GM10266 (cell line): ENCODE results near the gene MAMSTR.

Experiments
- DNase-seq: peaks from one replicate; pipeline ENCODE4 v3.0.0; 2012; ENCODE audit errors: extremely low spot score
- TF ChIP-seq, protein P1 (sequence below): IDR thresholded peaks from 2 replicates; pipeline ENCODE4 v1.5.1; 2012; ENCODE audit warnings: mild to moderate bottlenecking, low read depth; ENCODE audit not compliant: control insufficient read depth, insufficient read depth; ENCODE audit errors: missing control alignments

The MAMSTR gene

DNA sequence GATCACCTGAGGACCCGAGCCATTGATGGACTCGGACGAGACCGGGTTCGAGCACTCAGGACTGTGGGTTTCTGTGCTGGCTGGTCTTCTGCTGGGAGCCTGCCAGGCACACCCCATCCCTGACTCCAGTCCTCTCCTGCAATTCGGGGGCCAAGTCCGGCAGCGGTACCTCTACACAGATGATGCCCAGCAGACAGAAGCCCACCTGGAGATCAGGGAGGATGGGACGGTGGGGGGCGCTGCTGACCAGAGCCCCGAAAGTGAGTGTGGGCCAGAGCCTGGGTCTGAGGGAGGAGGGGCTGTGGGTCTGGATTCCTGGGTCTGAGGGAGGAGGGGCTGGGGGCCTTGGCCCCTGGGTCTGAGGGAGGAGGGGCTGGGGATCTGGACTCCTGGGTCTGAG is 36.7 kb upstream of the MAMSTR start:
- no peak for DNase-seq
- TF ChIP-seq, protein P1, sequence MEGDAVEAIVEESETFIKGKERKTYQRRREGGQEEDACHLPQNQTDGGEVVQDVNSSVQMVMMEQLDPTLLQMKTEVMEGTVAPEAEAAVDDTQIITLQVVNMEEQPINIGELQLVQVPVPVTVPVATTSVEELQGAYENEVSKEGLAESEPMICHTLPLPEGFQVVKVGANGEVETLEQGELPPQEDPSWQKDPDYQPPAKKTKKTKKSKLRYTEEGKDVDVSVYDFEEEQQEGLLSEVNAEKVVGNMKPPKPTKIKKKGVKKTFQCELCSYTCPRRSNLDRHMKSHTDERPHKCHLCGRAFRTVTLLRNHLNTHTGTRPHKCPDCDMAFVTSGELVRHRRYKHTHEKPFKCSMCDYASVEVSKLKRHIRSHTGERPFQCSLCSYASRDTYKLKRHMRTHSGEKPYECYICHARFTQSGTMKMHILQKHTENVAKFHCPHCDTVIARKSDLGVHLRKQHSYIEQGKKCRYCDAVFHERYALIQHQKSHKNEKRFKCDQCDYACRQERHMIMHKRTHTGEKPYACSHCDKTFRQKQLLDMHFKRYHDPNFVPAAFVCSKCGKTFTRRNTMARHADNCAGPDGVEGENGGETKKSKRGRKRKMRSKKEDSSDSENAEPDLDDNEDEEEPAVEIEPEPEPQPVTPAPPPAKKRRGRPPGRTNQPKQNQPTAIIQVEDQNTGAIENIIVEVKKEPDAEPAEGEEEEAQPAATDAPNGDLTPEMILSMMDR: no peak

DNA sequence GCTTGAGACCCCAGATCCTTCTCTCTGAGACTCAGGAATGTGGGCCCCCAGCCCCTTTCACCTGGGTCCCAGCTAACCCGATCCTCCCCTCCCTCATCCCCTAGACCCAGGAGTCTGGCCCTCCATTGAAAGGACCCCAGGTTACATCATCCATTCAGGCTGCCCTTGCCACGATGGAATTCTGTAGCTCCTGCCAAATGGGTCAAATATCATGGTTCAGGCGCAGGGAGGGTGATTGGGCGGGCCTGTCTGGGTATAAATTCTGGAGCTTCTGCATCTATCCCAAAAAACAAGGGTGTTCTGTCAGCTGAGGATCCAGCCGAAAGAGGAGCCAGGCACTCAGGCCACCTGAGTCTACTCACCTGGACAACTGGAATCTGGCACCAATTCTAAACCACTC is 36.3 kb upstream of the MAMSTR start:
- TF ChIP-seq, protein P1: no peak

DNA sequence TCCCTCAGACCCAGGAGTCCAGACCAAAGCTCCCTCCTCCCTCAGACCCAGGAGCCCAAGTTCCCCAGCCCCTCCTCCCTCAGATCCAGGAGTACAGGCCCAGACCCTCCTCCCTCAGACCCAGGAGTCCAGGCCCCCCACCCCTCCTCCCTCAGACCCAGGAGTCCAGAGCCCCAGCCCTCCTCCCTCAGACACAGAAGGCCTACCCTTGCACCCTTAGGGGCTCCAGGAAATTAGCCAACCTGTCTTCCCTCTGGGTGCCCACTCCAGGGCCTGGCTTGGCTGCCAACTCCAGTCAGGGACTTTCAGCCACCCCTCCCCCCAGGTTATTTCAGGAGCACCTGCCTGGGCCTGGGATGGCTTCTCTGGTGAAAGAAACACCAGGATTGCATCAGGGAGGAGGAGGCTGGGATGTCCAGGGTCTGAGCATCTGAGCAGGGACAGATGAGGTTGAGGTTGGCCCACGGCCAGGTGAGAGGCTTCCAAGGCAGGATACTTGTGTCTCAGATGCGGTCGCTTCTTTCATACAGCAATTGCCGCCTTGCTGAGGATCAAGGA is 35.6 kb upstream of the MAMSTR start, which contains the start of gene FGF21:
Gene FGF21 (plus strand): TSS at position 441 of the 558 bp plus-strand sequence. CDS start 713 bp downstream, outside the sequence.
- DNase-seq: no peak

More for the DNA sequence above, 36.3 kb upstream of the MAMSTR start:
- no peak for DNase-seq

DNA sequence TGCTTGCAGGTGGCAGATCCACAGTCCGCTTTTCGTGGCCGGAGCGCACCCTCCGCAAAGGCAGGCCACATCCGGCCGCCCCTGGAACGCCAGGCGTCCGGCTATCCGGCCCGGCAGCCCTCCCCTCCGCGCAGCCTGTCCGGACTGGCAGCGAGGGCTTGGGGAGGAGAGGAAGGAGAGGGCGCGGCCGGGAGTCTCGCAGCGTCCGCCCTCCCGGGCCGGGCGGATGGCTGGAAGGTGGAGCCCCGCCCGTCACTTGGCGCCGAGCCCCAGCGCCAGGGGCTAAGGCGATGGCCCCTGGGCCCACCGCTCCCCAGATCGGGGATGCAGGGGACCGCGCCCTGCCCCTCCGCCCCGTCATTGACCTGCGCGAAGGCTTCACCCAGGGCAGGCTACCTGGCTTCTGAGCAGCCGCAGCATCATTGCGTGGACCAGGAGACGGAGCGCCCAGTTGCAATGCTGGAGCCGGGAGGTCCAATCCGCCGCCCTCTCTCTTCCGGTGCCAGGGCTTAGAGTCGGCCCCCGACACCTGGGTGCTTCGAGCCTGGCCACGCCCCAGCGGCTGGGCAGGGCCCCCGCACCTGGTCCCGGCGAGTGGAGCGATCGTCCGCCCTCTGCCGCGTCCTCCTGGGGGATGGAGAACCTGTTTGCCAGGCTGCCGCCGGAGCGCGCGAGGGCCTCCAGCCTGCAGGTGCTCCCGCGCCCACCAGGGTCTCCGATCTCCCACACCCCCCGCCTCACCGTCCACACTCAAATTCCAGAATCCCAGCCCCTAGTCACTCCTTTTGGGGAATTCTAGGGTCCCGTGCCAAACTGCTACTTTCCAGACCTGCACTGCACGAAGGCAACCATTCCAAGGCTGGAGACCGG is 33.2 kb upstream of the MAMSTR start, which contains the start of gene FUT1:
Gene FUT1 (minus strand): TSS at position 146 of the 870 bp plus-strand sequence. CDS start 1,360 bp downstream, outside the sequence.
- TF ChIP-seq, protein P1: no peak
- no peak for DNase-seq

More for the DNA sequence above, 35.6 kb upstream of the MAMSTR start, which contains the start of gene FGF21:
- TF ChIP-seq, protein P1: no peak

DNA sequence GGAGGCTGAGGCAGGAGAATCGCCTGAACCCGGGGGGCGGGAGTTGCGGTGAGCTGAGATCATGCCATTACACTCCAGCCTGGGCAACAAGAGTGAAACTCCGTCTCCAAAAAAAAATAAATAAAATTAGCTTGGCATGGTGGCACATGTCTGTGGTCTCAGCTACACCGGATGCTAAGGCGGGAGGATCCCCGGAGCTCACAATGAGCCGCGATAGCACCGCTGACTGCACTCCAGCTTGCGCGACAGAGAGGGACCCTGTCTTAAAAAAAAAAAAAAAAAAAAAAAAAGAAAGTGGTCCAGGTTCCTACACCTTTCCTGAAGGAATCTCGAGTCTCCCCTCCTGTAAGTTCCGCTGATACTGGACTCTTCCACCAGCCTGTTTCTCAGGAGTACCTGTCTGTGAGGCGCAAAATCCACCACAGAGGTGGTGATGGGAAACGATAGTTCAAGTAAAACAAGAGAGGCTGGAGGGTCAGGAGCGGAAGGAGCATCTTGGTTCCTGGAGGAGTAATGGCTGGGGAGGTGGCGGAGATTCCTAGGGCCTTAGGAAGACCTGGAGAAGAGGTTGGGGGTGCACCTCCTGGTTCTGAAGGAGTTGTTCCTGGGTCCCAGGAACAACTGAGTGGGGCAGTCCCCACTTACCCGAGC is 32.4 kb upstream of the MAMSTR start:
- DNase-seq: no peak
- TF ChIP-seq, protein P1: no peak

DNA sequence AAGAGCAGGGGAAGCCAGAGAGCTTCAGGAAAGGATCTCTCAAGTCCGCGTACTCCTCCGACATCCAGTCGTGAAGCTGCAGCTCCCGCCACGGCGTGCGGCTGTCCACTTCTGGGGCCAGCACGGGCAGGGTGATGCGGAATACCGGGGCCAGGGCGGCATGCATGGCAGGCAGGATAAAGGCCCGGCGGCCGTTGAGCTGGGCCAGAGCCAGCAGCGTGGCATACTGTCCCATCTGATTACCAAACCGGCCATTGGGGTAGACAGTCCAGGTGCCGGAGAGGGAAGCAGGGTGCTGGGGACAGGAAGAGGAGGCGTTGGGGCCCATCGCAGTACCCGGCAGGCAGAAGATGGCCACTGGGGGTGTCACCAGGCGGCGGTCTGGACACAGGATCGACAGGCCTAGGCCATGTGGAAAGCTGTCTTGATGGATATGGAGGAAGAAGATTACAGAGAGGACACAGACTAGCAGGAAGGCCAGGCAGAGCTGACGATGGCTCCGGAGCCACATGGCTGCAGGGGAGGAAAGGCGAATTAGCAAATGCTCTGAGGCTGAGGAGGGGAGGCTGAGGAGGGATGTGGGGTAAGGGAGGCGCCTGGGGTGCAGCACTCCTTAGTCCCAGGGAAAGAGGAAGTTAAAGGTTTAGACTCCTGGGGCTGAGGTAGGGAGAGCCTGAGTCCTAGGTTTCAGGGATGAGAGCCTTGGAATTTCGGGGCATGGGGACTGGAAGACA is 31.4 kb upstream of the MAMSTR start:
- DNase-seq: no peak
- TF ChIP-seq, protein P1: no peak
